ENCODE data around the gene CHST8. TPM values are rescaled to one million over a fixed set of nuclear protein-coding genes. Genes with fewer than 3 reads are reported as not detected.

CHST8 gene
- total RNA-seq, 2 donors from 2014 or later = 1.6 to 3.8 TPM

GRCh38 chr19:33677745-33678426 lies 56.1 kb downstream of the CHST8 start:
- no peaks in the 10 kb centered on the region for H3K27me3 ChIP-seq (ENCODE audit: control insufficient read depth, insufficient read depth, low read length, poor library complexity, severe bottlenecking)
- H3K27me3 Mint-ChIP-seq (ENCODE audit: insufficient read depth) = no peaks in the 10 kb centered on the region
- no peak overlapping the region for H3K9ac ChIP-seq (ENCODE audit: extremely low read depth, low read length, poor library complexity, severe bottlenecking)
- DNase-seq = peak; percentile 84
- TF ChIP-seq CTCF (conservative IDR thresholded peaks at IDR 0.05) = no peak
- no peak overlapping the region for H3K27ac Mint-ChIP-seq
- H3K4me3 ChIP-seq (ENCODE audit: low read length) = no peak overlapping the region
- H3K9me3 Mint-ChIP-seq = no peaks in the 10 kb centered on the region
- no peaks in the 10 kb centered on the region for H3K4me1 ChIP-seq (ENCODE audit: control insufficient read depth, insufficient read depth, low read length)
- no peaks in the 10 kb centered on the region for H3K36me3 ChIP-seq (ENCODE audit: control insufficient read depth, insufficient read depth, low read length)
- H3K36me3 Mint-ChIP-seq (ENCODE audit: low read depth) = no peaks in the 10 kb centered on the region
- 56 to 73% methylated on average over 3 to 5 of the region's 5 CpGs for WGBS, 2 experiments (ENCODE audit: insufficient coverage in 1 of 2, insufficient read length in 1 of 2)
- no peak overlapping the region for H3K4me3 Mint-ChIP-seq
- H3K4me1 Mint-ChIP-seq = no peaks in the 10 kb centered on the region
- no peaks in the 10 kb centered on the region for H3K9me3 ChIP-seq (ENCODE audit: control insufficient read depth, low read length)
- no peak overlapping the region for H3K27ac ChIP-seq (ENCODE audit: low read depth, low read length)

- no peaks in the 10 kb centered on the region for H3K36me3 Mint-ChIP-seq (ENCODE audit: low read depth)
- H3K4me3 Mint-ChIP-seq = no peak overlapping the region
- Histone ChIP-seq H3K4me1 (ENCODE audit: control insufficient read depth, insufficient read depth, low read length) (no peaks in the 10 kb centered on the region), H3K36me3 (ENCODE audit: control insufficient read depth, insufficient read depth, low read length) (no peaks in the 10 kb centered on the region), H3K9me3 (ENCODE audit: control insufficient read depth, low read length) (no peaks in the 10 kb centered on the region), H3K9ac (ENCODE audit: extremely low read depth, low read length, poor library complexity, severe bottlenecking) (no peak overlapping the region), H3K27me3 (ENCODE audit: control insufficient read depth, insufficient read depth, low read length, poor library complexity, severe bottlenecking) (peaks cover 7% of the 10 kb centered on the region), H3K4me3 (ENCODE audit: low read length) (no peak overlapping the region), H3K27ac (ENCODE audit: low read depth, low read length) (no peak overlapping the region)
- peaks cover 2% of the 10 kb centered on the region for H3K27me3 Mint-ChIP-seq (ENCODE audit: insufficient read depth)
- 84 to 86% methylated on average over 7 to 12 of the region's 12 CpGs for WGBS, 2 experiments (ENCODE audit: insufficient coverage in 1 of 2, insufficient read length in 1 of 2)
- TF ChIP-seq CTCF (conservative IDR thresholded peaks at IDR 0.05) = no peak
- H3K4me1 Mint-ChIP-seq = no peaks in the 10 kb centered on the region
- H3K9me3 Mint-ChIP-seq = no peaks in the 10 kb centered on the region
- no peak for DNase-seq
- H3K27ac Mint-ChIP-seq = no peak overlapping the region
These were observed 57.2 kb downstream of the CHST8 start for GRCh38 chr19:33678796-33679585.

- no peak for DNase-seq
- Histone ChIP-seq H3K27me3 (ENCODE audit: control insufficient read depth, insufficient read depth, low read length, poor library complexity, severe bottlenecking) (peaks cover 11% of the 10 kb centered on the region), H3K4me3 (ENCODE audit: low read length) (no peak overlapping the region), H3K27ac (ENCODE audit: low read depth, low read length) (no peak overlapping the region), H3K36me3 (ENCODE audit: control insufficient read depth, insufficient read depth, low read length) (no peaks in the 10 kb centered on the region), H3K4me1 (ENCODE audit: control insufficient read depth, insufficient read depth, low read length) (no peaks in the 10 kb centered on the region), H3K9me3 (ENCODE audit: control insufficient read depth, low read length) (no peaks in the 10 kb centered on the region), H3K9ac (ENCODE audit: extremely low read depth, low read length, poor library complexity, severe bottlenecking) (no peak overlapping the region)
- H3K9me3 Mint-ChIP-seq = no peaks in the 10 kb centered on the region
- peaks cover 2% of the 10 kb centered on the region for H3K4me1 Mint-ChIP-seq
- no peak for TF ChIP-seq CTCF (conservative IDR thresholded peaks at IDR 0.05)
- no peaks in the 10 kb centered on the region for H3K36me3 Mint-ChIP-seq (ENCODE audit: low read depth)
- 80 to 94% methylated on average over 1 to 5 of the region's 5 CpGs for WGBS, 2 experiments (ENCODE audit: insufficient coverage in 1 of 2, insufficient read length in 1 of 2)
- no peak overlapping the region for H3K27ac Mint-ChIP-seq
- H3K4me3 Mint-ChIP-seq = no peak overlapping the region
- peaks cover 2% of the 10 kb centered on the region for H3K27me3 Mint-ChIP-seq (ENCODE audit: insufficient read depth)
These were observed 57.9 kb downstream of the CHST8 start for GRCh38 chr19:33679696-33680095.

Data from endodermal cell (in vitro differentiated cells).